Measurements from ENCODE around the gene SMAD7.

DNA sequence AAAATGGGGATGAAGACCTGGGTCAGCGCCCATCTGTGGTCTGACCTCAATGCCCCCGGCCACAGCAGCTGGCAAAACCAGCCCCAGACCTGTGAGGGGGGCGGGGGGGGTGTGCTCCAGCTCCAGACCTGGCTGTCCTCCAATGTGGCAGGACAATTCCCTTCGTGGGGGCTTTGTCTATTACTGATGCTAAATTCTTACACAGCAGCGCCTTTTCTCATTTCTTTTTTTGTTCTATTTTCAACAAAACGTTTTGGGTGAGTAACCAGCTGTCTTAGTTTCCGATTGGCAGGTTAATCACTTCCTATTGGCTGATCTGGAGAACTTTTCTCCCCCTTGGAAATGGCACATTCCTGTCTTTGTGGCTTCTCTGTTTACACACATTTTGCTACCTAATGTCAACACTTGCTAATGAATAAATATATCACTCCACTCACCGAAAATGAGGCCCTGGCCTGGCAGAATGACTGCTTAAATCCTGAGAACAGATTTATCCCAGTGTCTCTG, 4.4 kb downstream of the SMAD7 start:
- TF ChIP-seq, protein P1, sequence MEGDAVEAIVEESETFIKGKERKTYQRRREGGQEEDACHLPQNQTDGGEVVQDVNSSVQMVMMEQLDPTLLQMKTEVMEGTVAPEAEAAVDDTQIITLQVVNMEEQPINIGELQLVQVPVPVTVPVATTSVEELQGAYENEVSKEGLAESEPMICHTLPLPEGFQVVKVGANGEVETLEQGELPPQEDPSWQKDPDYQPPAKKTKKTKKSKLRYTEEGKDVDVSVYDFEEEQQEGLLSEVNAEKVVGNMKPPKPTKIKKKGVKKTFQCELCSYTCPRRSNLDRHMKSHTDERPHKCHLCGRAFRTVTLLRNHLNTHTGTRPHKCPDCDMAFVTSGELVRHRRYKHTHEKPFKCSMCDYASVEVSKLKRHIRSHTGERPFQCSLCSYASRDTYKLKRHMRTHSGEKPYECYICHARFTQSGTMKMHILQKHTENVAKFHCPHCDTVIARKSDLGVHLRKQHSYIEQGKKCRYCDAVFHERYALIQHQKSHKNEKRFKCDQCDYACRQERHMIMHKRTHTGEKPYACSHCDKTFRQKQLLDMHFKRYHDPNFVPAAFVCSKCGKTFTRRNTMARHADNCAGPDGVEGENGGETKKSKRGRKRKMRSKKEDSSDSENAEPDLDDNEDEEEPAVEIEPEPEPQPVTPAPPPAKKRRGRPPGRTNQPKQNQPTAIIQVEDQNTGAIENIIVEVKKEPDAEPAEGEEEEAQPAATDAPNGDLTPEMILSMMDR (conservative IDR thresholded peaks at IDR 0.05) = no peak
- no peak for TF ChIP-seq EZH2 (IDR thresholded peaks at IDR 0.05; ENCODE audit: low read depth)
